ENCODE measurements around the gene SLC35F1.

GRCh38 chr6:118319894-118320649 is 413.0 kb downstream of the SLC35F1 start:
- TF ChIP-seq, protein P1, sequence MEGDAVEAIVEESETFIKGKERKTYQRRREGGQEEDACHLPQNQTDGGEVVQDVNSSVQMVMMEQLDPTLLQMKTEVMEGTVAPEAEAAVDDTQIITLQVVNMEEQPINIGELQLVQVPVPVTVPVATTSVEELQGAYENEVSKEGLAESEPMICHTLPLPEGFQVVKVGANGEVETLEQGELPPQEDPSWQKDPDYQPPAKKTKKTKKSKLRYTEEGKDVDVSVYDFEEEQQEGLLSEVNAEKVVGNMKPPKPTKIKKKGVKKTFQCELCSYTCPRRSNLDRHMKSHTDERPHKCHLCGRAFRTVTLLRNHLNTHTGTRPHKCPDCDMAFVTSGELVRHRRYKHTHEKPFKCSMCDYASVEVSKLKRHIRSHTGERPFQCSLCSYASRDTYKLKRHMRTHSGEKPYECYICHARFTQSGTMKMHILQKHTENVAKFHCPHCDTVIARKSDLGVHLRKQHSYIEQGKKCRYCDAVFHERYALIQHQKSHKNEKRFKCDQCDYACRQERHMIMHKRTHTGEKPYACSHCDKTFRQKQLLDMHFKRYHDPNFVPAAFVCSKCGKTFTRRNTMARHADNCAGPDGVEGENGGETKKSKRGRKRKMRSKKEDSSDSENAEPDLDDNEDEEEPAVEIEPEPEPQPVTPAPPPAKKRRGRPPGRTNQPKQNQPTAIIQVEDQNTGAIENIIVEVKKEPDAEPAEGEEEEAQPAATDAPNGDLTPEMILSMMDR (conservative IDR thresholded peaks at IDR 0.05): no peak
- TF ChIP-seq EZH2 (IDR thresholded peaks at IDR 0.05; ENCODE audit: low read depth): no peak

All from PC-9 (cell line).